Neuronal stem cell (in vitro differentiated cells): ENCODE measurements around the gene KIF22.

Experiments
- DNase-seq: peaks from one replicate; pipeline ENCODE4 v3.0.0-alpha.2; 2013; ENCODE audit warnings: low spot score
- H2AFZ ChIP-seq: one replicate; pipeline ENCODE4 v1.6.1; 2013; ENCODE audit warnings: mild to moderate bottlenecking, low read length, inconsistent platforms
- H2AK5ac ChIP-seq: 2 replicates; pipeline ENCODE4 v1.6.1; 2013; ENCODE audit warnings: low read depth, mild to moderate bottlenecking, inconsistent platforms, low read length, moderate library complexity, mixed read lengths
- H2BK120ac ChIP-seq: 2 replicates; pipeline ENCODE4 v1.6.1; 2013; ENCODE audit warnings: low read depth, mild to moderate bottlenecking, inconsistent platforms, low read length, moderate library complexity, mixed read lengths
- H2BK12ac ChIP-seq: one replicate; pipeline ENCODE4 v1.6.1; 2013; ENCODE audit warnings: low read length, inconsistent platforms
- H2BK15ac ChIP-seq: 2 replicates; pipeline ENCODE4 v1.6.1; 2013; ENCODE audit warnings: mild to moderate bottlenecking, low read length, inconsistent platforms, mixed read lengths
- H2BK5ac ChIP-seq: one replicate; pipeline ENCODE4 v1.6.1; 2013; ENCODE audit warnings: inconsistent platforms, mild to moderate bottlenecking, low read length, moderate library complexity
- H3K14ac ChIP-seq: one replicate; pipeline ENCODE4 v1.6.1; 2013; ENCODE audit warnings: low read length, inconsistent platforms
- H3K18ac ChIP-seq: 2 replicates; pipeline ENCODE4 v1.6.1; 2013; ENCODE audit warnings: low read length, inconsistent platforms
- H3K23ac ChIP-seq: 2 replicates; pipeline ENCODE4 v1.6.1; 2013; ENCODE audit warnings: low read depth, mild to moderate bottlenecking, mixed read lengths, low read length, inconsistent platforms; ENCODE audit not compliant: poor library complexity
- H3K27ac ChIP-seq: replicated peaks from 3 replicates; pipeline ENCODE4 v1.5.1; 2013; ENCODE audit warnings: low read length, inconsistent platforms
- H3K27me3 ChIP-seq, 3 experiments: 2 replicates each; pipeline ENCODE4 v1.6.1; 2013; ENCODE audit warnings: low read length in 3 of 3, mild to moderate bottlenecking in 2 of 3, inconsistent platforms in 1 of 3, low read depth in 1 of 3, mixed read lengths in 1 of 3, moderate library complexity in 1 of 3; ENCODE audit not compliant: control insufficient read depth in 3 of 3, insufficient read depth in 3 of 3
- H3K36me3 ChIP-seq, 2 donors: replicated peaks in 1 of 2; 2 replicates each; pipeline ENCODE4 v1.6.1; 2013; ENCODE audit warnings: low read length in 2 of 2; ENCODE audit not compliant: control insufficient read depth in 2 of 2, insufficient read depth in 2 of 2
- H3K4ac ChIP-seq: 2 replicates; pipeline ENCODE4 v1.6.1; 2013; ENCODE audit warnings: inconsistent platforms, mild to moderate bottlenecking, low read length, moderate library complexity
- H3K4me1 ChIP-seq, 2 donors: 1 replicate in 1 of 2; 2 replicates in 1 of 2; pipeline ENCODE4 v1.6.1; 2013; ENCODE audit warnings: low read length in 2 of 2, low read depth in 1 of 2; ENCODE audit not compliant: control insufficient read depth in 2 of 2, insufficient read depth in 1 of 2
- H3K4me2 ChIP-seq: one replicate; pipeline ENCODE4 v1.6.1; 2013; ENCODE audit warnings: mild to moderate bottlenecking, low read length, inconsistent platforms; ENCODE audit not compliant: insufficient read depth, poor library complexity, severe bottlenecking
- H3K4me3 ChIP-seq, 2 donors: 2 replicates each; pipeline ENCODE4 v1.5.1; 2013; ENCODE audit warnings: low read length in 2 of 2, mild to moderate bottlenecking in 2 of 2, inconsistent platforms in 1 of 2, moderate library complexity in 1 of 2
- H3K79me1 ChIP-seq: one replicate; pipeline ENCODE4 v1.6.1; 2013; ENCODE audit warnings: low read depth, mild to moderate bottlenecking, inconsistent platforms, low read length, moderate library complexity
- H3K9ac ChIP-seq: one replicate; pipeline ENCODE4 v1.6.1; 2013; ENCODE audit warnings: mild to moderate bottlenecking, low read depth, low read length, inconsistent platforms; ENCODE audit not compliant: poor library complexity
- H3K9me3 ChIP-seq, 2 donors: replicated peaks in 1 of 2; 2 replicates each; pipeline versions ENCODE3 to v1.6.1; 2013; ENCODE audit warnings: low read length in 2 of 2, mild to moderate bottlenecking in 2 of 2, inconsistent platforms in 1 of 2, low read depth in 1 of 2, mixed read lengths in 1 of 2, moderate library complexity in 1 of 2; ENCODE audit not compliant: control insufficient read depth in 2 of 2, insufficient read depth in 1 of 2
- H4K8ac ChIP-seq: one replicate; pipeline ENCODE4 v1.6.1; 2013; ENCODE audit warnings: low read depth, mild to moderate bottlenecking, inconsistent platforms, low read length, moderate library complexity
- H4K91ac ChIP-seq: one replicate; pipeline ENCODE4 v1.6.1; 2013; ENCODE audit warnings: low read length, low read depth, mild to moderate bottlenecking, inconsistent platforms; ENCODE audit not compliant: poor library complexity
- whole genome bisulfite sequencing, 2 donors: extraction: QIAGEN DNeasy Blood & Tissue Kit; methylation state at CpG; one replicate each; pipeline ENCODE4 v1.1.7; 2013; ENCODE audit warnings: missing lambda C conversion rate in 2 of 2, mixed read lengths in 1 of 2; ENCODE audit not compliant: insufficient read length in 2 of 2, insufficient replicate concordance in 1 of 2; ENCODE audit errors: extremely low coverage in 2 of 2; 5-methylcytosine and 5-hydroxymethylcytosine counted together

Gene KIF22

GRCh38 chr16:29806641-29807425 lies 16.3 kb downstream of the KIF22 start:
- Histone ChIP-seq H3K18ac (peak overlapping the region; percentile 98), H3K79me1 (peaks cover 25% of the 10 kb centered on the region), H4K91ac (no peak overlapping the region), H3K23ac (peak overlapping the region; percentile 94), H3K4me3 (peak overlapping the region; percentile 64 to 93), H3K4ac (peak overlapping the region; percentile 66), H2AFZ (peak overlapping the region; percentile 68), H3K4me2 (peak overlapping the region; percentile 91), H3K9ac (peak overlapping the region; percentile 98), H3K27me3 (no peaks in the 10 kb centered on the region), H4K8ac (no peak overlapping the region), H3K9me3 (peaks cover 0 to 2% of the 10 kb centered on the region in 2 donors), H2AK5ac (peak overlapping the region; percentile 99), H3K27ac (peak overlapping the region; percentile 93), H2BK12ac (peak overlapping the region; percentile 33), H2BK5ac (peak overlapping the region; percentile 96), H3K4me1 (peaks cover 37 to 40% of the 10 kb centered on the region in 2 donors), H3K36me3 (peaks cover 40 to 66% of the 10 kb centered on the region in 2 donors), H3K14ac (peak overlapping the region; percentile 98), H2BK15ac (peak overlapping the region; percentile 85), H2BK120ac (peak overlapping the region; percentile 87)
- no CpG with 5 or more reads among the region's 99 CpGs for whole genome bisulfite sequencing, 2 donors
- no peak for DNase-seq

- no CpG with 5 or more reads among the region's 69 CpGs for WGBS, 2 donors
- peak overlapping the region; percentile 92 for H3K23ac ChIP-seq
- H3K4me2 ChIP-seq = peak overlapping the region; percentile 91
- peak overlapping the region; percentile 33 for H2BK12ac ChIP-seq
- peak overlapping the region; percentile 85 for H2BK15ac ChIP-seq
- peaks cover 25% of the 10 kb centered on the region for H3K79me1 ChIP-seq
- H3K9me3 ChIP-seq = peaks cover 0 to 2% of the 10 kb centered on the region in 2 donors
- H2BK120ac ChIP-seq = peak overlapping the region; percentile 87
- H2BK5ac ChIP-seq = peak overlapping the region; percentile 96
- H3K18ac ChIP-seq = peak overlapping the region; percentile 98
- H4K8ac ChIP-seq = peak overlapping the region; percentile 10
- no peak overlapping the region for H4K91ac ChIP-seq
- peak; percentile 77 for DNase-seq
- H3K27ac ChIP-seq = peak overlapping the region; percentile 93
- peak overlapping the region; percentile 98 for H3K9ac ChIP-seq
- peak overlapping the region; percentile 66 for H3K4ac ChIP-seq
- H3K14ac ChIP-seq = peak overlapping the region; percentile 98
- H3K27me3 ChIP-seq = no peaks in the 10 kb centered on the region
- peak overlapping the region; percentile 64 to 93 for H3K4me3 ChIP-seq
- peaks cover 35 to 58% of the 10 kb centered on the region in 2 donors for H3K36me3 ChIP-seq
- H2AK5ac ChIP-seq = peak overlapping the region; percentile 99
- peak overlapping the region; percentile 15 for H2AFZ ChIP-seq
- H3K4me1 ChIP-seq = peaks cover 37 to 40% of the 10 kb centered on the region in 2 donors
These were observed 17.1 kb downstream of the KIF22 start for GRCh38 chr16:29807426-29808218.

- no peak overlapping the region for H2BK120ac ChIP-seq
- H4K91ac ChIP-seq = no peak overlapping the region
- peak overlapping the region; percentile 99 for H2AK5ac ChIP-seq
- peaks cover 40 to 41% of the 10 kb centered on the region in 2 donors for H3K4me1 ChIP-seq
- H3K18ac ChIP-seq = peak overlapping the region; percentile 87
- H3K9me3 ChIP-seq = peaks cover 0 to 2% of the 10 kb centered on the region in 2 donors
- H3K27me3 ChIP-seq = no peaks in the 10 kb centered on the region
- H2BK15ac ChIP-seq = peak overlapping the region; percentile 85
- H2AFZ ChIP-seq = no peak overlapping the region
- H3K79me1 ChIP-seq = peaks cover 25% of the 10 kb centered on the region
- H2BK5ac ChIP-seq = peak overlapping the region; percentile 96
- H3K4ac ChIP-seq = no peak overlapping the region
- peak overlapping the region; percentile 92 for H3K23ac ChIP-seq
- H2BK12ac ChIP-seq = no peak overlapping the region
- H3K9ac ChIP-seq = peak overlapping the region; percentile 98
- DNase-seq = no peak
- no peak overlapping the region for H3K14ac ChIP-seq
- H4K8ac ChIP-seq = peak overlapping the region; percentile 10
- peaks cover 29 to 51% of the 10 kb centered on the region in 2 donors for H3K36me3 ChIP-seq
- peak overlapping the region; percentile 93 for H3K27ac ChIP-seq
- peak overlapping the region; percentile 64 to 93 for H3K4me3 ChIP-seq
- WGBS, 2 donors = no CpG with 5 or more reads among the region's 25 CpGs
- peak overlapping the region; percentile 91 for H3K4me2 ChIP-seq
These were observed 17.8 kb downstream of the KIF22 start for GRCh38 chr16:29808219-29808900.
